C4-2B (cell line): ENCODE measurements around the gene HMGN2.
A peak's percentile ranks its signal among the peaks of the same experiment; 100 is the strongest.

Source experiments
- H3K27ac ChIP-seq: fragments of 450-650 bp; 2 replicates; pipeline ENCODE4 v1.5.1; 2017
- ZFX ChIP-seq: fragments of 450-650 bp; IDR thresholded peaks from 2 replicates; pipeline ENCODE4 v1.6.1; 2017
- TF ChIP-seq, protein P1 (sequence below): fragments of 450-650 bp; conservative IDR thresholded peaks from 2 replicates; pipeline ENCODE4 v1.5.1; 2017; ENCODE audit warnings: mild to moderate bottlenecking

HMGN2 gene

DNA sequence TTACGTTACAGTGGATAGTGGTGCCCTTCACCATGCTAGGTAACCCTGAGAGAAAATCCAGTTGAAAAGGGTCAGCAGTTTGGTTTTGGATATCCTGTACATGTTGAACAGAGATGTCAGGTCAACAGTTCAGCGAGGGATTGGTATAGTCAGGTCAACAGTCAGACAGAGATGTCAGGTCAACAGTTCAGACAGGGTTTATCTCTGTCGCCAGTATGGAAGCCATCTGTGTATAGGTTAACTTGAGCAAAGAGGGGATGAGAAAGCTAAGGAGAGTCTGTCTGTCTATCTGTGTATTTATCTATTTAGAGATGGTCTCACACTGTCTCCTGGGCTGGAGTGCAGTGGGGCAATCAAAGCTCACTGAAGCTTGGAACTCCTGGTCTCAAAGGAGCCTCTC is 22.4 kb upstream of the HMGN2 start:
- no peak for TF ChIP-seq ZFX
- TF ChIP-seq, protein P1, sequence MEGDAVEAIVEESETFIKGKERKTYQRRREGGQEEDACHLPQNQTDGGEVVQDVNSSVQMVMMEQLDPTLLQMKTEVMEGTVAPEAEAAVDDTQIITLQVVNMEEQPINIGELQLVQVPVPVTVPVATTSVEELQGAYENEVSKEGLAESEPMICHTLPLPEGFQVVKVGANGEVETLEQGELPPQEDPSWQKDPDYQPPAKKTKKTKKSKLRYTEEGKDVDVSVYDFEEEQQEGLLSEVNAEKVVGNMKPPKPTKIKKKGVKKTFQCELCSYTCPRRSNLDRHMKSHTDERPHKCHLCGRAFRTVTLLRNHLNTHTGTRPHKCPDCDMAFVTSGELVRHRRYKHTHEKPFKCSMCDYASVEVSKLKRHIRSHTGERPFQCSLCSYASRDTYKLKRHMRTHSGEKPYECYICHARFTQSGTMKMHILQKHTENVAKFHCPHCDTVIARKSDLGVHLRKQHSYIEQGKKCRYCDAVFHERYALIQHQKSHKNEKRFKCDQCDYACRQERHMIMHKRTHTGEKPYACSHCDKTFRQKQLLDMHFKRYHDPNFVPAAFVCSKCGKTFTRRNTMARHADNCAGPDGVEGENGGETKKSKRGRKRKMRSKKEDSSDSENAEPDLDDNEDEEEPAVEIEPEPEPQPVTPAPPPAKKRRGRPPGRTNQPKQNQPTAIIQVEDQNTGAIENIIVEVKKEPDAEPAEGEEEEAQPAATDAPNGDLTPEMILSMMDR = no peak
- no peak overlapping the region for H3K27ac ChIP-seq

GRCh38 chr1:26450908-26451307 is 21.3 kb upstream of the HMGN2 start:
- TF ChIP-seq, protein P1 = no peak
- TF ChIP-seq ZFX = no peak
- no peak overlapping the region for H3K27ac ChIP-seq

GRCh38 chr1:26452459-26453183 is 19.6 kb upstream of the HMGN2 start:
- TF ChIP-seq, protein P1 = no peak
- TF ChIP-seq ZFX = no peak
- H3K27ac ChIP-seq = no peak overlapping the region

DNA sequence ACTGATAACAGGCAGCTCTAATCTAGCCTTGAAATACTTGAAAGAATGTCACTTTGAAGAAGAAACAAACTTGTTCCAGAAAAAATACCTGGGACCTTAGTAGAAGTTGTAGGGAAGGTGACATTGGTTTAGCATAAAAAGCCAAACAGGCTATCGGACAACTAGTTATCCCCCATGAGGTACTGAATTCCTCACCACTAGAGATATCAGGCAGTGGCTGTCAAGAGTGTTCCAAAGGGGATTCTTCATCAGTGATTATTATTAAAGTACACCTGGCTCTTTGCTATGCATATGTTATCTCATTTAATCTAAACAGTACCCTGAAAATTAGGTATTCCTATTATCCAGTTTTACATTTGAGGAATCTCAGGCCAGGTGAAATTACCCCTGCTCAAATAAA is 13.1 kb upstream of the HMGN2 start:
- no peak overlapping the region for H3K27ac ChIP-seq
- TF ChIP-seq, protein P1 = no peak
- TF ChIP-seq ZFX = no peak

DNA sequence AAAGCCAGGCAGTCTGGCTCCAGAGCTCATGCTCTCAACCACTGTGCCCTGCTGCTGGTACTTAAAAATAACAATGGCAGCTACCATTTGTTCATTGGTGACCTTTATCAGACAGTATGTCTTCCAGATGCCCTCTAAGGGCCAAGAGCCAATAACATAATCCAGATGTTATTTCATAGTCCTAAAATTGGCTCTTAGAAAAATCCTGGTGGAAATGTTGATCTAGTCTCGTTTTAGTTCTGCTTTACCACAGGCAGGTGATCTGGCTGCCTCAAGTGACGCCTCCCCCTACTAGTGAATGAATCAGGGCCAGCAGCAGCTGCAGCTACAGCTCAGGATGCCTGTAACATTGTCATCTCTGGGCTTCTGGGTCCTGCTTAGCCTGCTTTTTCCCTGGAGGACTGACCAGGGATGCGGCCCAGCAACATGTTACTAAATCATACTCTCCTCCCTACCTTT is 12.6 kb upstream of the HMGN2 start:
- no peak for TF ChIP-seq ZFX
- TF ChIP-seq, protein P1 = no peak
- no peak overlapping the region for H3K27ac ChIP-seq

GRCh38 chr1:26468911-26469310 is 3.3 kb upstream of the HMGN2 start:
- H3K27ac ChIP-seq = peak overlapping the region; percentile 48
- TF ChIP-seq ZFX = no peak
- TF ChIP-seq, protein P1 = no peak

DNA sequence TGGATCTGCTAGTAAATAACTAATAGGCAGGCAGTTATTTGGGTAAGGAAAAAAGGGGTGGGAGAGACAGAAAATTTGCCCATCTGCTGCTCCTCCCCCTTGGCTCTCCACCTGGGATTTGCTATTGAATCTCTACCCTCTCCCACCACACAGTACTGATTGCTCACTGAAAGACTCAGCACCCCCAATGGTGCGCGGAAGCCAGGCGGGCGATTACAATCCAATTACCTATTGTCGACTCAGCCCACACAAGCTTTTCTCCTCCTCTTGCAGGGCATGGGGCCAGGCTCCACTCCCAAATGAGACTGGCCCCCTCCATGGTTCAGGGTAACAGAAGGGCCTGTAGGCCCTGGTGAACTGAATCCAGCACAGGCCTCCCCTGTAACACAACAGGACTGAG is 2.7 kb upstream of the HMGN2 start:
- peak overlapping the region; percentile 48 for H3K27ac ChIP-seq
- TF ChIP-seq, protein P1 = no peak
- no peak for TF ChIP-seq ZFX
